Thymus (tissue), 11 donors: ENCODE data around the gene DUSP14. TPM values are rescaled to one million over a fixed set of nuclear protein-coding genes. Genes with fewer than 3 reads are reported as not detected.
"Not testable (repeated sequence)": the region's sequence is repeated elsewhere in the genome, so short reads cannot be mapped to it uniquely, and the experiment has no call there.

ENCODE experiments used
- DNase-seq, 9 donors: peaks; one replicate each; pipeline ENCODE4 v3.0.0-alpha.2; 2013; ENCODE audit warnings: low spot score in 9 of 9, low read depth in 6 of 9, missing footprints in 1 of 9
- H3K27ac ChIP-seq, 2 donors: one replicate each; pipeline ENCODE4 v1.5.1; 2013; ENCODE audit warnings: control low read depth in 1 of 2, low read depth in 1 of 2, low read length in 1 of 2, mild to moderate bottlenecking in 1 of 2, moderate library complexity in 1 of 2
- H3K27me3 ChIP-seq, 2 donors: one replicate each; pipeline ENCODE4 v1.5.1; 2013; ENCODE audit warnings: low read length in 1 of 2; ENCODE audit not compliant: control insufficient read depth in 2 of 2, insufficient read depth in 1 of 2
- H3K36me3 ChIP-seq, 2 donors: one replicate each; pipeline ENCODE4 v1.5.1; 2013; ENCODE audit warnings: low read length in 1 of 2, mild to moderate bottlenecking in 1 of 2, moderate library complexity in 1 of 2; ENCODE audit not compliant: control insufficient read depth in 2 of 2, insufficient read depth in 2 of 2
- H3K4me1 ChIP-seq, 2 donors: one replicate each; pipeline ENCODE4 v1.5.1; 2013; ENCODE audit warnings: low read length in 2 of 2; ENCODE audit not compliant: control insufficient read depth in 2 of 2, insufficient read depth in 2 of 2
- H3K4me3 ChIP-seq, 2 donors: one replicate each; pipeline ENCODE4 v1.5.1; 2013; ENCODE audit warnings: low read length in 2 of 2, control low read depth in 1 of 2, mild to moderate bottlenecking in 1 of 2
- H3K9me3 ChIP-seq, 2 donors: one replicate each; pipeline ENCODE4 v1.5.1; 2013; ENCODE audit warnings: low read length in 1 of 2, mild to moderate bottlenecking in 1 of 2; ENCODE audit not compliant: control insufficient read depth in 2 of 2, insufficient read depth in 1 of 2
- WGBS: extraction: QIAGEN DNeasy Blood & Tissue Kit; methylation state at CpG from one replicate; pipeline ENCODE4 v1.1.7; 2013; 5-methylcytosine and 5-hydroxymethylcytosine counted together
- polyA plus RNA-seq: library from polyadenylated mRNA; stranded (reverse); fragments of 200-250 nt; gene quantifications from one replicate; pipeline ENCODE4 v1.2.3, GENCODE V29; 2013
- total RNA-seq: library from RNA; stranded (reverse); fragments of 120-200 nt; gene quantifications from one replicate; pipeline ENCODE4 v1.2.4, GENCODE V29; 2013
- donor health status: healthy.

The DUSP14 gene
- total and polyA plus RNA-seq, 2 donors = 16.2 to 18.4 TPM

DNA sequence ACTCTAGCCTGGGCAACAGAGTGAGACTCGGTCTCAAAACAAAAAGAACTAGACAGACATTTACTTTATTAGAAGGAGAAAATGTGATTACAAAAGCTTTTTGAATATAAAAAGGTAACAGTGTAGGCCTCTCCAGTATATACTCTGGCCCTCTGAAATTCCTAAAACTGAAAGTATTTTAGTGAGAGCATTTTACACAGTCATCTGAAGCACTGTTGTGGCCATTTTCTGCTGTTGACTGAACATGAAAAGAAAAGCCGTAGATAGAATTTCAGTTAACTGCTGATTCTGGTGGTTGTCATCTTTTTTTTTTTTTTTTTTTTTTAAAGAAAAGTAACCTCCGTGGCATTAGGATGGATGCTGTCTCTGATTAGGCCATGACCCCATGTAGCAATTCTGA lies 15.6 kb downstream of the DUSP14 start:
- H3K36me3 ChIP-seq = no peaks in the 10 kb centered on the region
- H3K27me3 ChIP-seq = no peaks in the 10 kb centered on the region
- no peaks in the 10 kb centered on the region for H3K9me3 ChIP-seq
- H3K4me3 ChIP-seq = no peak overlapping the region
- WGBS = 73% methylated on average over 3 of the region's 3 CpGs
- H3K4me1 ChIP-seq = peaks cover 0 to 3% of the 10 kb centered on the region in 2 donors
- H3K27ac ChIP-seq = peak overlapping the region in 1 of 2 donors; percentile 26
- DNase-seq = no peak

DNA sequence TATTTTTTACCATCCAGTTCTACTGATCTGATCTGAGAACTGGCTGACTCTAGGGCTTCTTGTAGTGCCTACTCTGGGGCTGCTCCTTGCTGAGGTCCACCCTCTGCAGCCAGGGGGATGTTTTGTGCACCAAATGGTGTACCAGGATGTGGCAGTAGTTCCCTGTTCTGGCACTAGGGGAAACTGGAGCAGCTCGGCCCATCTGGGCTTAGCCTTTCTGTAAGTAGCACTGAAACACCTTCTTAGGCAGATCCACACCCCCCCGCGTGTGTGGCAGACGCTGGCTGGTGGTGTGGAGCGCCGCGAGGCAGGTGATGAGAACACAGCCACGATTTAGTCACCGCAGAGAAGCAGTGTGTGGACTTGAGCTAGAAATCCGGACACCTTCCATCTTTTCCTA lies 17.0 kb downstream of the DUSP14 start:
- WGBS = 94% methylated on average over 10 of the region's 10 CpGs
- H3K36me3 ChIP-seq = no peaks in the 10 kb centered on the region
- peak in 1 of 9 donors; percentile 26 for DNase-seq
- no peak overlapping the region for H3K27ac ChIP-seq
- no peak overlapping the region for H3K4me3 ChIP-seq
- H3K9me3 ChIP-seq = no peaks in the 10 kb centered on the region
- no peaks in the 10 kb centered on the region for H3K27me3 ChIP-seq
- peaks cover 0 to 3% of the 10 kb centered on the region in 2 donors for H3K4me1 ChIP-seq

DNA sequence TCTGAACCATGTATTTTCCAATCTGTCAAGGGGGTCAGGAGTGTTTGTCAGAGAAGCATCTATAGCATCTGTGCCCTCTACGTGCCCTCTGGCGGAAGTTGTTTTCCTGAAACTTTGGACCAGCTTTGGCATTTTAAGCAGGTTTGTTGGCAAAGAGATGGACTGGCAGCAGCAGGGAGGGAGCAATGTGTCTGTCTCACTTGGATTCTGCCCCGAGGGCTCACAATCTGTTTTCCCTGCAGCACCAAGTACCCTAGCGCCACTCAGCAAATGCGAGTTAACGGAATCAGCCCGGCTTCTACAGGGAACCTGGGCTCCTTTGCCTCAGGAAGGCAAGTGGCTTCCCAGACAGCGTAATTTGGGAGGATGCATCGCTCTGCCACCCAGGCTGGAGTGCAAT lies 17.4 kb downstream of the DUSP14 start:
- Histone ChIP-seq H3K4me1 (peaks cover 0 to 3% of the 10 kb centered on the region in 2 donors), H3K9me3 (no peaks in the 10 kb centered on the region), H3K27me3 (no peaks in the 10 kb centered on the region), H3K27ac (no peak overlapping the region), H3K36me3 (peaks cover under 1 to 1% of the 10 kb centered on the region in 2 donors), H3K4me3 (no peak overlapping the region)
- DNase-seq = no peak
- WGBS = 98% methylated on average over 9 of the region's 9 CpGs

DNA sequence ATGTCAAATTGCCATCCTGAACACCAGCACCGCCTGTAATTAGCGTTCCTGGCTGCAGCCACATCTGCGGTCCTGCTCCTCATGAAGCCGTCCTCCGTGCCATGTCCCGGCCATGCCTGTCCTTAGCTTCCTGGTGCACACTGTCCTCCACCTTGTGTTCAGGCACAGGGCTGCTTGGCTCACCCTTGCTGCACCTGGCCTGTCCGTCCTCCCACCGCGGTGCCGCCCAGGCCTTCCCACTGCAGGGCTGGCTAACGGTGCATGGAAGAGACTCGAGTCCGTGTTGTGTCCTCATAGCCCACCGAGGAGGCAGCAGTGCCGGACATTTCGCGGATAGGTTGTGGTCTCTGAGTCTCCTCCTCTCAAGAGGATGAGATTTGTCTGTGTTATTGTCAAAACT lies 20.4 kb downstream of the DUSP14 start:
- H3K4me1 ChIP-seq = peaks cover 0 to 2% of the 10 kb centered on the region in 2 donors
- WGBS = 98% methylated on average over 17 of the region's 17 CpGs
- H3K27me3 ChIP-seq = no peaks in the 10 kb centered on the region
- no peaks in the 10 kb centered on the region for H3K9me3 ChIP-seq
- no peak overlapping the region for H3K27ac ChIP-seq
- peaks cover 8 to 22% of the 10 kb centered on the region in 2 donors for H3K36me3 ChIP-seq
- no peak overlapping the region for H3K4me3 ChIP-seq
- no peak for DNase-seq

DNA sequence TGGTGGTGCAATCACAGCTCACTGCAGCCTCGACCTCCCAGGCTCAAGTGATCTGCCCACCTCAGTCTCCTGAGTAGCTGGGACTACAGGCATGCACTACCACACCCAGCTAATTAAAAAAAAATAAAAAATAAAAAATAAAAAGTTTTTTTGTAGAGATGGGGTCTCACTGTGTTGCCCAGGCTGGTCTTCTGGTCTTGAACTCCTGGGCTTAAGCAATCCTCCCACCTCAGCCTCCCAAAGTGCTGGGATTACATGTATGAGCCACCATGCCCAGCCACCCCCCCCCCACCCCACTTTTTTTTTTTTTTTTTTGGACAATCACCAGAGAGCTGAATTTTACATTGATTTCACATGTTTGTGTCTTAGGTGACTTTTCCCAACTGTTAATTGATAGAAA lies 22.0 kb downstream of the DUSP14 start:
- not testable (repeated sequence) for DNase-seq, H3K27me3 ChIP-seq, H3K4me1 ChIP-seq, H3K4me3 ChIP-seq, H3K27ac ChIP-seq, H3K9me3 ChIP-seq
- 92% methylated on average over 1 of the region's 1 CpG for WGBS
- H3K36me3 ChIP-seq = peaks cover 11 to 30% of the 10 kb centered on the region in 2 donors

DNA sequence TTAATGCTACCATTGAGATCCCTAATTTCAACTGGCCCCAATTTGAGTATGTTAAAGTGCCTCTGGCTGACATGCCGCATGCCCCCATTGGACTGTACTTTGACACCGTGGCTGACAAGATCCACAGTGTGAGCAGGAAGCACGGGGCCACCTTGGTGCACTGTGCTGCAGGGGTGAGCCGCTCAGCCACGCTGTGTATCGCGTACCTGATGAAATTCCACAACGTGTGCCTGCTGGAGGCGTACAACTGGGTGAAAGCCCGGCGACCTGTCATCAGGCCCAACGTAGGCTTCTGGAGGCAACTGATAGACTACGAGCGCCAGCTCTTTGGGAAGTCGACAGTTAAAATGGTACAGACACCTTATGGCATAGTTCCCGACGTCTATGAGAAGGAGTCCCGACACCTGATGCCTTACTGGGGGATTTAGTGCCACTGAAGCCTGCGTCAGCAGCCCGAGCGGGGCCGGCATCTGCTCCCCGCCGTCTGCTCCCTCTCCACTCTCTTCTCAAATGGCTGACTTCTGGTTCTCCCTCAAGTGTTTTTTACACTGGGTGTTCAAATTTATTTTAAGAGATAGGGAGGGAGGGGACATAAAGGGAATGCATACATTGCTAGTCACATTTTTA lies 22.9 kb downstream of the DUSP14 start:
- Histone ChIP-seq H3K9me3 (no peaks in the 10 kb centered on the region), H3K27ac (no peak overlapping the region), H3K36me3 (peaks cover 20 to 39% of the 10 kb centered on the region in 2 donors), H3K4me3 (no peak overlapping the region), H3K27me3 (no peaks in the 10 kb centered on the region), H3K4me1 (no peaks in the 10 kb centered on the region)
- 95% methylated on average over 24 of the region's 24 CpGs for WGBS
- no peak for DNase-seq

DNA sequence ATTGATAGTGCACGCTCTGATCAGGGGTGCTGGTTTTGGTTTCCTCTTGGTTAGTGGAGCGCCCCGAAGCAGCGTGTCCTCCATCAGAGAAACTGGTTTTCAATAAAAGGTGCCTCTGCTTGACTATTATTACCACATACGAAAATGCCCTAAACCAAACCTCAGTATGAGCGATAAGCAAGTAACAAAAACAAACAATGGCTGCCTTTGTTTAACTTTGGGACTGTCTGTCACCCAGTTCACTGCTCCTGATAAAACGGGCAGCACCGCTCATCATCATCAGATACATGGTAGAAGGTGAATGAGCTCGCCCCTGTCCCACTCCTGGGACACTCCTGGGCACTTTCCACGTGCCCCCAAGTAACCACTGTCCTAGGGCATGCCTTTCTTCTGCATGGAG lies 24.0 kb downstream of the DUSP14 start:
- peaks cover 28 to 51% of the 10 kb centered on the region in 2 donors for H3K36me3 ChIP-seq
- no peak overlapping the region for H3K27ac ChIP-seq
- no peaks in the 10 kb centered on the region for H3K9me3 ChIP-seq
- WGBS = 98% methylated on average over 10 of the region's 10 CpGs
- H3K4me3 ChIP-seq = no peak overlapping the region
- no peaks in the 10 kb centered on the region for H3K4me1 ChIP-seq
- no peak for DNase-seq
- no peaks in the 10 kb centered on the region for H3K27me3 ChIP-seq

DNA sequence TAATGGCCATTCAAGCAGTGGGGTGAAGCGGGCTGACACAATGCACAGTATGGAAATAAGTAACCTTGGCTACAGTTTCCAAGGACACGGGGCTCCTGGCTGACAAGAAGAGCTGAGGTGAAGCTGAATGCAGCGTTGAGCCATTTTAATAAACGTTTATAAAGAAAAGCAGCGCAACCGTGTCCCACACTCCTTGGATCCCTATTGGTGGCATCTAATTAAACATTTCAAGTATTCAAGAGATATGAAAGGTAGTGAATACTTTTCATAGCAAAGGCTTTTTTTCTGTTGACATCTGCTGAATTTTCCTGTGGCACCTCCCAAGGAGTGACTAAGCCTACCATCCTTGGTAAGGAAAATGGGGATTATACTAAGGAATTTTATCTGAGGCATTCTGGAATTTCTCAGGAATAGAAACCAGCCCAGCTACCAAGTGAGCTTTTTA lies 26.5 kb downstream of the DUSP14 start:
- H3K36me3 ChIP-seq = peaks cover 52 to 71% of the 10 kb centered on the region in 2 donors
- no peak overlapping the region for H3K4me3 ChIP-seq
- no peak overlapping the region for H3K27ac ChIP-seq
- no peaks in the 10 kb centered on the region for H3K4me1 ChIP-seq
- no peak for DNase-seq
- H3K9me3 ChIP-seq = no peaks in the 10 kb centered on the region
- H3K27me3 ChIP-seq = no peaks in the 10 kb centered on the region
- WGBS = 98% methylated on average over 6 of the region's 6 CpGs

DNA sequence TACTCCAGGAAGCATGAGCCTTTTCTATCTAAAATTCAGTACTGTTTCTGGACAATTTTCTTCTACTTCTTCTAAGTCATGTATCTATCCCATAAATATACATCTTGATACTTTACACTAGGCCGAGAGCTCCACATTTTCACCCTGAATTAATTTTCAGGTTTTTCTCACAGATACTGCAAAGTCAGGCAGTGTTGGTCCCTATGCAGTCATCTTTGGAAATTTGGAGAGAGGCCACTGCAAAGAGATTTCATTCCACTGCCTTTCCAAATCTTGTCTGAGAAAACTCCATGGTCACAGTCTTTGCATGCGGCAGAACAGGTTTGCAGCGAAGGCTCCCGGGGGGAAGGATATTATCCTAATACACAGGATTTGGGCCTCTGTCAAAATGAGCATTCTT lies 28.2 kb downstream of the DUSP14 start:
- no peaks in the 10 kb centered on the region for H3K9me3 ChIP-seq
- H3K36me3 ChIP-seq = peaks cover 53 to 70% of the 10 kb centered on the region in 2 donors
- H3K27me3 ChIP-seq = no peaks in the 10 kb centered on the region
- 94% methylated on average over 4 of the region's 4 CpGs for WGBS
- DNase-seq = no peak
- H3K4me3 ChIP-seq = no peak overlapping the region
- H3K4me1 ChIP-seq = no peaks in the 10 kb centered on the region
- H3K27ac ChIP-seq = no peak overlapping the region
